Liver (tissue), 9 donors: Measurements from ENCODE around the gene GNG13. TPM values are rescaled to one million over a fixed set of nuclear protein-coding genes. Genes with fewer than 3 reads are reported as not detected.

Experiments
- DNase-seq: peaks from one replicate; pipeline ENCODE4 v3.0.0-alpha.2; 2017; ENCODE audit warnings: low spot score
- H3K27ac ChIP-seq, 2 donors: one replicate each; pipeline ENCODE4 v1.7.0; 2013; ENCODE audit warnings: inconsistent platforms in 2 of 2, low read length in 2 of 2, control low read depth in 1 of 2, low read depth in 1 of 2, mild to moderate bottlenecking in 1 of 2
- H3K27me3 ChIP-seq, 4 donors: one replicate each; pipeline versions ENCODE4 v1.6.1 to v1.7.0; 2013; ENCODE audit warnings: low read length in 3 of 4, inconsistent platforms in 1 of 4, mild to moderate bottlenecking in 1 of 4, moderate library complexity in 1 of 4; ENCODE audit not compliant: control insufficient read depth in 4 of 4, insufficient read depth in 4 of 4
- H3K36me3 ChIP-seq, 4 donors: one replicate each; pipeline versions ENCODE4 v1.6.1 to v1.7.0; 2013; ENCODE audit warnings: low read length in 3 of 4, mild to moderate bottlenecking in 3 of 4, low read depth in 1 of 4, moderate library complexity in 1 of 4; ENCODE audit not compliant: control insufficient read depth in 4 of 4, insufficient read depth in 3 of 4
- H3K4me1 ChIP-seq, 4 donors: one replicate each; pipeline versions ENCODE4 v1.6.1 to v1.7.0; 2013; ENCODE audit warnings: low read length in 3 of 4, mild to moderate bottlenecking in 3 of 4, moderate library complexity in 1 of 4; ENCODE audit not compliant: control insufficient read depth in 4 of 4, insufficient read depth in 4 of 4
- H3K4me3 ChIP-seq, 3 donors: one replicate each; pipeline versions ENCODE4 v1.6.1 to v1.7.0; 2013; ENCODE audit warnings: low read length in 3 of 3, control low read depth in 1 of 3, low read depth in 1 of 3, mild to moderate bottlenecking in 1 of 3
- H3K9ac ChIP-seq, 2 donors: one replicate each; pipeline ENCODE4 v1.7.0; 2013; ENCODE audit warnings: low read length in 2 of 2, mild to moderate bottlenecking in 2 of 2, moderate library complexity in 2 of 2, control low read depth in 1 of 2, low read depth in 1 of 2
- H3K9me3 ChIP-seq, 4 donors: one replicate each; pipeline versions ENCODE4 v1.6.1 to v1.7.0; 2013; ENCODE audit warnings: low read length in 3 of 4; ENCODE audit not compliant: control insufficient read depth in 4 of 4
- ATF3 ChIP-seq: IDR thresholded peaks from 2 replicates; pipeline ENCODE4 v1.6.1; 2016; ENCODE audit warnings: antibody characterized with exemption
- EGR1 ChIP-seq, 2 donors: IDR thresholded peaks; 2 replicates each; pipeline ENCODE4 v1.6.1; 2016 to 2018; ENCODE audit warnings: antibody characterized with exemption in 2 of 2, low read depth in 2 of 2
- FOXA1 ChIP-seq: IDR thresholded peaks from 2 replicates; pipeline ENCODE4 v1.6.1; 2016; ENCODE audit warnings: antibody characterized with exemption
- FOXA2 ChIP-seq: IDR thresholded peaks from 2 replicates; pipeline ENCODE4 v1.6.1; 2016; ENCODE audit warnings: antibody characterized with exemption
- GABPA ChIP-seq, 2 donors: IDR thresholded peaks in 1 of 2; conservative IDR thresholded peaks in 1 of 2; 2 replicates each; pipeline ENCODE4 v1.6.1; 2016; ENCODE audit warnings: antibody characterized with exemption in 2 of 2, mild to moderate bottlenecking in 1 of 2, moderate library complexity in 1 of 2
- HNF4A ChIP-seq, 2 donors: conservative IDR thresholded peaks; 2 replicates each; pipeline ENCODE4 v1.6.1; 2016; ENCODE audit warnings: antibody characterized with exemption in 2 of 2, mild to moderate bottlenecking in 2 of 2
- HNF4G ChIP-seq: IDR thresholded peaks from 2 replicates; pipeline ENCODE4 v1.6.1; 2016; ENCODE audit warnings: antibody characterized with exemption
- JUND ChIP-seq, 2 donors: IDR thresholded peaks; 2 replicates each; pipeline ENCODE4 v1.6.1; 2016; ENCODE audit warnings: antibody characterized with exemption in 2 of 2
- RAD21 ChIP-seq, 2 donors: IDR thresholded peaks; 2 replicates each; pipeline ENCODE4 v1.6.1; 2016; ENCODE audit warnings: antibody characterized with exemption in 2 of 2, mild to moderate bottlenecking in 2 of 2
- RXRA ChIP-seq, 2 donors: IDR thresholded peaks; 2 replicates each; pipeline ENCODE4 v1.6.1; 2017 to 2018; ENCODE audit warnings: antibody characterized with exemption in 2 of 2, mild to moderate bottlenecking in 1 of 2
- SP1 ChIP-seq: IDR thresholded peaks from 2 replicates; pipeline ENCODE4 v1.6.1; 2018; ENCODE audit warnings: antibody characterized with exemption, mild to moderate bottlenecking
- TAF1 ChIP-seq: conservative IDR thresholded peaks from 2 replicates; pipeline ENCODE4 v1.6.1; 2016; ENCODE audit warnings: antibody characterized with exemption, mild to moderate bottlenecking
- ZBTB33 ChIP-seq: IDR thresholded peaks from 2 replicates; pipeline ENCODE4 v1.6.1; 2016; ENCODE audit warnings: antibody characterized with exemption
- WGBS: extraction: QIAGEN DNeasy Blood & Tissue Kit; methylation state at CpG from one replicate; pipeline ENCODE4 v1.1.7; 2013; 5-methylcytosine and 5-hydroxymethylcytosine counted together
- polyA plus RNA-seq, 2 donors: library from polyadenylated mRNA; stranded (reverse) in 1 of 2; unstranded in 1 of 2; fragments of 200-250 nt in 1 of 2; fragments of >200 nt in 1 of 2; fragmentation: Nextera tagmentation in 1 of 2; extraction: Ambion mirVana in 1 of 2; gene quantifications; one replicate each; pipeline versions ENCODE4 v1.2.1 to v1.2.3, GENCODE V29; 2013 to 2015
- total RNA-seq, 2 donors: library from RNA; depleted of rRNA; stranded (reverse); fragments of >200 nt; gene quantifications; one replicate each; pipeline ENCODE4 v1.2.3, GENCODE V29; 2014
- TF ChIP-seq, protein P1 (sequence below): fragments of 150-350 bp; IDR thresholded peaks from 2 replicates; pipeline ENCODE4 v1.5.1; 2017; ENCODE audit warnings: improper control_type of control experiment, low read depth, low read length; ENCODE audit not compliant: missing input control
- TF ChIP-seq, protein P2 (sequence below): IDR thresholded peaks from 2 replicates; pipeline ENCODE4 v1.6.1; 2016; ENCODE audit warnings: antibody characterized with exemption
- TF ChIP-seq, protein P3 (sequence below): IDR thresholded peaks from 2 replicates; pipeline ENCODE4 v1.6.1; 2016; ENCODE audit warnings: antibody characterized with exemption, mild to moderate bottlenecking
- donor health status: healthy.
- donor health status: healthy.
- donor health status: healthy.
- donor health status: healthy.
- donor health status: healthy.

GNG13 gene
- total and polyA plus RNA-seq, 4 donors = not detected

DNA sequence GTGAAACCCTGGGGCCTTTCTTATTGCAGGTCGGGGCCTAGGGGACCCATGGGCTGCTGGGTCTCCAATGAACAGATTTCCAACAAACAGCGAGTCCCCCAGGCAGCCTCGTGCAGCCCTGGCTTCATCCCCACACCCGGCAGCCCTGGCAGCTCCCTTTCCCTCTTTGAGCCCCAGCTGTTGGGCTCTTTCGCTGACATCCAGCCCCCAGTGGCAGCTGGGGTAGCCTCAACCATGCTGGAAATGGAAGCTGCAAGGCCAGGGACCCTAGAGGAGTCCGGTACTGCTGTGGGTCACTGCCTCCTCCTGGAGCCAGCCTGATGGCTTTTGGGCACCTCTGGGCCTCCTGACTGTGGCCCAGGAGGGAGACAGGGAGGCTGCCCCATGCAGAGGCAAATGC, 18.3 kb downstream of the GNG13 start:
- H3K27ac ChIP-seq = no peak overlapping the region
- no peaks in the 10 kb centered on the region for H3K9me3 ChIP-seq
- H3K4me1 ChIP-seq = peaks cover 0 to 4% (median 3%) of the 10 kb centered on the region in 4 donors
- H3K36me3 ChIP-seq = peaks cover 0 to 3% (median 0%) of the 10 kb centered on the region in 4 donors
- TF ChIP-seq, protein P1, sequence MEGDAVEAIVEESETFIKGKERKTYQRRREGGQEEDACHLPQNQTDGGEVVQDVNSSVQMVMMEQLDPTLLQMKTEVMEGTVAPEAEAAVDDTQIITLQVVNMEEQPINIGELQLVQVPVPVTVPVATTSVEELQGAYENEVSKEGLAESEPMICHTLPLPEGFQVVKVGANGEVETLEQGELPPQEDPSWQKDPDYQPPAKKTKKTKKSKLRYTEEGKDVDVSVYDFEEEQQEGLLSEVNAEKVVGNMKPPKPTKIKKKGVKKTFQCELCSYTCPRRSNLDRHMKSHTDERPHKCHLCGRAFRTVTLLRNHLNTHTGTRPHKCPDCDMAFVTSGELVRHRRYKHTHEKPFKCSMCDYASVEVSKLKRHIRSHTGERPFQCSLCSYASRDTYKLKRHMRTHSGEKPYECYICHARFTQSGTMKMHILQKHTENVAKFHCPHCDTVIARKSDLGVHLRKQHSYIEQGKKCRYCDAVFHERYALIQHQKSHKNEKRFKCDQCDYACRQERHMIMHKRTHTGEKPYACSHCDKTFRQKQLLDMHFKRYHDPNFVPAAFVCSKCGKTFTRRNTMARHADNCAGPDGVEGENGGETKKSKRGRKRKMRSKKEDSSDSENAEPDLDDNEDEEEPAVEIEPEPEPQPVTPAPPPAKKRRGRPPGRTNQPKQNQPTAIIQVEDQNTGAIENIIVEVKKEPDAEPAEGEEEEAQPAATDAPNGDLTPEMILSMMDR = no peak
- TF ChIP-seq FOXA2 = no peak
- no peak for TF ChIP-seq HNF4A (conservative IDR thresholded peaks at IDR 0.05)
- no peak for TF ChIP-seq FOXA1
- no peak for TF ChIP-seq RAD21 (IDR thresholded peaks at IDR 0.05)
- TF ChIP-seq, protein P2, sequence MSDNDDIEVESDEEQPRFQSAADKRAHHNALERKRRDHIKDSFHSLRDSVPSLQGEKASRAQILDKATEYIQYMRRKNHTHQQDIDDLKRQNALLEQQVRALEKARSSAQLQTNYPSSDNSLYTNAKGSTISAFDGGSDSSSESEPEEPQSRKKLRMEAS = no peak
- no peak for TF ChIP-seq GABPA (IDR thresholded peaks at IDR 0.05 in 1 of 2, conservative IDR thresholded peaks at IDR 0.05 in 1 of 2)
- no peak for TF ChIP-seq JUND (IDR thresholded peaks at IDR 0.05)
- TF ChIP-seq, protein P3, sequence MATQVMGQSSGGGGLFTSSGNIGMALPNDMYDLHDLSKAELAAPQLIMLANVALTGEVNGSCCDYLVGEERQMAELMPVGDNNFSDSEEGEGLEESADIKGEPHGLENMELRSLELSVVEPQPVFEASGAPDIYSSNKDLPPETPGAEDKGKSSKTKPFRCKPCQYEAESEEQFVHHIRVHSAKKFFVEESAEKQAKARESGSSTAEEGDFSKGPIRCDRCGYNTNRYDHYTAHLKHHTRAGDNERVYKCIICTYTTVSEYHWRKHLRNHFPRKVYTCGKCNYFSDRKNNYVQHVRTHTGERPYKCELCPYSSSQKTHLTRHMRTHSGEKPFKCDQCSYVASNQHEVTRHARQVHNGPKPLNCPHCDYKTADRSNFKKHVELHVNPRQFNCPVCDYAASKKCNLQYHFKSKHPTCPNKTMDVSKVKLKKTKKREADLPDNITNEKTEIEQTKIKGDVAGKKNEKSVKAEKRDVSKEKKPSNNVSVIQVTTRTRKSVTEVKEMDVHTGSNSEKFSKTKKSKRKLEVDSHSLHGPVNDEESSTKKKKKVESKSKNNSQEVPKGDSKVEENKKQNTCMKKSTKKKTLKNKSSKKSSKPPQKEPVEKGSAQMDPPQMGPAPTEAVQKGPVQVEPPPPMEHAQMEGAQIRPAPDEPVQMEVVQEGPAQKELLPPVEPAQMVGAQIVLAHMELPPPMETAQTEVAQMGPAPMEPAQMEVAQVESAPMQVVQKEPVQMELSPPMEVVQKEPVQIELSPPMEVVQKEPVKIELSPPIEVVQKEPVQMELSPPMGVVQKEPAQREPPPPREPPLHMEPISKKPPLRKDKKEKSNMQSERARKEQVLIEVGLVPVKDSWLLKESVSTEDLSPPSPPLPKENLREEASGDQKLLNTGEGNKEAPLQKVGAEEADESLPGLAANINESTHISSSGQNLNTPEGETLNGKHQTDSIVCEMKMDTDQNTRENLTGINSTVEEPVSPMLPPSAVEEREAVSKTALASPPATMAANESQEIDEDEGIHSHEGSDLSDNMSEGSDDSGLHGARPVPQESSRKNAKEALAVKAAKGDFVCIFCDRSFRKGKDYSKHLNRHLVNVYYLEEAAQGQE = no peak
- no peak for TF ChIP-seq SP1
- TF ChIP-seq ZBTB33 = no peak
- no peak for TF ChIP-seq EGR1 (IDR thresholded peaks at IDR 0.05; ENCODE audit: low read depth in 2 of 2)
- TF ChIP-seq HNF4G = no peak
- no peak for TF ChIP-seq TAF1
- TF ChIP-seq RXRA (IDR thresholded peaks at IDR 0.05) = no peak
- no peak for TF ChIP-seq ATF3
- peaks cover 0 to 4% (median 0%) of the 10 kb centered on the region in 4 donors for H3K27me3 ChIP-seq
- H3K4me3 ChIP-seq = no peak overlapping the region
- no peak overlapping the region for H3K9ac ChIP-seq
- DNase-seq = no peak
- 58% methylated on average over 6 of the region's 6 CpGs for WGBS
